HEK293 (cell line): Measurements from ENCODE around the gene CLMN.
A peak's percentile ranks its signal among the peaks of the same experiment; 100 is the strongest.

Source experiments
- CTCF ChIA-PET: fragments of 350-600 bp; formaldehyde crosslinking; extraction: SDS; loops from one replicate; lab custom pipeline; 2021; ENCODE audit warnings: antibody characterized with exemption; lab: Yijun Ruan, JAX
- POLR2A ChIA-PET: fragments of 300-600 bp; formaldehyde crosslinking; extraction: SDS; loops from one replicate; lab custom pipeline; 2020; ENCODE audit warnings: antibody characterized with exemption, inconsistent platforms; lab: Yijun Ruan, JAX
- H3K27ac ChIP-seq: fragments of 200-500 bp; sonication (Bioruptor generic); 2 replicates; pipeline ENCODE4 v1.5.1; 2014; ENCODE audit warnings: low read depth, low read length, control low read depth, inconsistent platforms; ENCODE audit errors: extremely low read depth
- H3K36me3 ChIP-seq, 2 experiments: fragments of 200-500 bp in 1 of 2; sonication (Bioruptor generic) in 1 of 2; 1 replicate in 1 of 2; 2 replicates in 1 of 2; pipeline ENCODE4 v1.5.1; 2014 to 2017; ENCODE audit warnings: inconsistent platforms in 2 of 2, low read length in 2 of 2; ENCODE audit not compliant: control insufficient read depth in 2 of 2, insufficient read depth in 1 of 2
- H3K4me1 ChIP-seq: fragments of 200-500 bp; sonication (Bioruptor generic); 2 replicates; pipeline ENCODE4 v1.5.1; 2014; ENCODE audit warnings: mild to moderate bottlenecking, low read length, inconsistent platforms; ENCODE audit not compliant: control insufficient read depth, insufficient read depth
- H3K4me3 ChIP-seq: 2 replicates; pipeline ENCODE4 v1.5.1; 2011; ENCODE audit warnings: low read depth, mild to moderate bottlenecking, control low read depth, low read length, moderate library complexity
- H3K9me3 ChIP-seq: fragments of 200-500 bp; sonication (Bioruptor generic); 2 replicates; pipeline ENCODE4 v1.5.1; 2014; ENCODE audit warnings: low read depth, low read length, inconsistent platforms; ENCODE audit not compliant: control insufficient read depth, insufficient read depth
- EGR2 ChIP-seq: fragments of 450-650 bp; formaldehyde crosslinking; IDR thresholded peaks from 2 replicates; pipeline ENCODE4 v1.5.1; 2016; ENCODE audit warnings: low read depth, missing biosample characterization, missing genetic modification characterization
- KLF1 ChIP-seq: fragments of 450-650 bp; formaldehyde crosslinking; IDR thresholded peaks from 2 replicates; pipeline ENCODE4 v1.5.1; 2016; ENCODE audit warnings: missing biosample characterization, missing genetic modification characterization
- KLF16 ChIP-seq: fragments of 450-650 bp; formaldehyde crosslinking; IDR thresholded peaks from 2 replicates; pipeline ENCODE4 v1.5.1; 2017; ENCODE audit warnings: missing biosample characterization, missing genetic modification characterization
- SALL2 ChIP-seq: fragments of 450-650 bp; formaldehyde crosslinking; IDR thresholded peaks from 2 replicates; pipeline ENCODE4 v1.5.0; 2017; ENCODE audit warnings: missing biosample characterization, mild to moderate bottlenecking, missing genetic modification characterization, borderline replicate concordance
- SP3 ChIP-seq: fragments of 450-650 bp; formaldehyde crosslinking; IDR thresholded peaks from 2 replicates; pipeline ENCODE4 v1.5.1; 2016; ENCODE audit warnings: missing biosample characterization, missing genetic modification characterization
- WT1 ChIP-seq: fragments of 450-650 bp; formaldehyde crosslinking; IDR thresholded peaks from 2 replicates; pipeline ENCODE4 v1.5.1; 2016; ENCODE audit warnings: missing biosample characterization, missing genetic modification characterization
- ZBTB17 ChIP-seq: fragments of 450-650 bp; formaldehyde crosslinking; IDR thresholded peaks from 2 replicates; pipeline ENCODE4 v1.5.1; 2016; ENCODE audit warnings: missing biosample characterization, missing genetic modification characterization
- ZFP3 ChIP-seq: fragments of 450-650 bp; formaldehyde crosslinking; IDR thresholded peaks from 2 replicates; pipeline ENCODE4 v1.5.1; 2016; ENCODE audit warnings: low read depth, missing biosample characterization, missing genetic modification characterization
- ZNF157 ChIP-seq: fragments of 450-650 bp; formaldehyde crosslinking; IDR thresholded peaks from 2 replicates; pipeline ENCODE4 v1.5.1; 2016; ENCODE audit warnings: missing biosample characterization, missing genetic modification characterization
- ZNF16 ChIP-seq: fragments of 450-650 bp; formaldehyde crosslinking; IDR thresholded peaks from 2 replicates; pipeline ENCODE4 v1.5.1; 2016; ENCODE audit warnings: low read depth, missing biosample characterization, missing genetic modification characterization
- ZNF202 ChIP-seq: fragments of 450-650 bp; formaldehyde crosslinking; IDR thresholded peaks from 2 replicates; pipeline ENCODE4 v1.5.1; 2016; ENCODE audit warnings: missing biosample characterization, missing genetic modification characterization, borderline replicate concordance
- ZNF239 ChIP-seq: fragments of 450-650 bp; formaldehyde crosslinking; IDR thresholded peaks from 2 replicates; pipeline ENCODE4 v1.5.1; 2016; ENCODE audit warnings: missing biosample characterization, missing genetic modification characterization
- ZNF266 ChIP-seq: fragments of 450-650 bp; formaldehyde crosslinking; IDR thresholded peaks from 2 replicates; pipeline ENCODE4 v1.5.1; 2016; ENCODE audit warnings: missing biosample characterization, missing genetic modification characterization, low read depth
- ZNF311 ChIP-seq: fragments of 450-650 bp; formaldehyde crosslinking; IDR thresholded peaks from 2 replicates; pipeline ENCODE4 v1.5.1; 2017; ENCODE audit warnings: missing biosample characterization, missing genetic modification characterization, borderline replicate concordance
- ZNF416 ChIP-seq: fragments of 450-650 bp; formaldehyde crosslinking; IDR thresholded peaks from 2 replicates; pipeline ENCODE4 v1.5.1; 2016; ENCODE audit warnings: missing biosample characterization, missing genetic modification characterization
- ZNF521 ChIP-seq: fragments of 450-650 bp; formaldehyde crosslinking; IDR thresholded peaks from 2 replicates; pipeline ENCODE4 v1.5.1; 2017; ENCODE audit warnings: missing biosample characterization, mild to moderate bottlenecking, missing genetic modification characterization
- ZNF610 ChIP-seq: fragments of 450-650 bp; formaldehyde crosslinking; IDR thresholded peaks from 2 replicates; pipeline ENCODE4 v1.5.1; 2016; ENCODE audit warnings: missing biosample characterization, missing genetic modification characterization, borderline replicate concordance
- ZNF785 ChIP-seq: fragments of 450-650 bp; formaldehyde crosslinking; IDR thresholded peaks from 2 replicates; pipeline ENCODE4 v1.5.1; 2016; ENCODE audit warnings: missing biosample characterization, missing genetic modification characterization
- ZNF792 ChIP-seq: fragments of 450-650 bp; formaldehyde crosslinking; IDR thresholded peaks from 2 replicates; pipeline ENCODE4 v1.5.1; 2016; ENCODE audit warnings: missing biosample characterization, missing genetic modification characterization
- ZNF830 ChIP-seq: fragments of 450-650 bp; IDR thresholded peaks from 2 replicates; pipeline ENCODE4 v1.5.0; 2018; ENCODE audit warnings: missing biosample characterization, missing genetic modification characterization, low read depth, mild to moderate bottlenecking, moderate library complexity
- TF ChIP-seq, protein P1 (sequence below): fragments of 450-650 bp; formaldehyde crosslinking; IDR thresholded peaks from 2 replicates; pipeline ENCODE4 v1.5.0; 2017; ENCODE audit warnings: missing biosample characterization, missing genetic modification characterization, borderline replicate concordance
- TF ChIP-seq, protein P2 (sequence below): fragments of 450-650 bp; formaldehyde crosslinking; conservative IDR thresholded peaks from 2 replicates; pipeline ENCODE4 v1.5.1; 2016; ENCODE audit warnings: low read depth, missing biosample characterization, missing genetic modification characterization
- TF ChIP-seq, protein P3 (sequence below): fragments of 450-650 bp; formaldehyde crosslinking; IDR thresholded peaks from 2 replicates; pipeline ENCODE4 v1.5.1; 2016; ENCODE audit warnings: missing biosample characterization, missing genetic modification characterization, borderline replicate concordance
- TF ChIP-seq, protein P4 (sequence below): fragments of 450-650 bp; formaldehyde crosslinking; IDR thresholded peaks from 2 replicates; pipeline ENCODE4 v1.5.1; 2016; ENCODE audit warnings: missing biosample characterization, missing genetic modification characterization

Gene CLMN

DNA sequence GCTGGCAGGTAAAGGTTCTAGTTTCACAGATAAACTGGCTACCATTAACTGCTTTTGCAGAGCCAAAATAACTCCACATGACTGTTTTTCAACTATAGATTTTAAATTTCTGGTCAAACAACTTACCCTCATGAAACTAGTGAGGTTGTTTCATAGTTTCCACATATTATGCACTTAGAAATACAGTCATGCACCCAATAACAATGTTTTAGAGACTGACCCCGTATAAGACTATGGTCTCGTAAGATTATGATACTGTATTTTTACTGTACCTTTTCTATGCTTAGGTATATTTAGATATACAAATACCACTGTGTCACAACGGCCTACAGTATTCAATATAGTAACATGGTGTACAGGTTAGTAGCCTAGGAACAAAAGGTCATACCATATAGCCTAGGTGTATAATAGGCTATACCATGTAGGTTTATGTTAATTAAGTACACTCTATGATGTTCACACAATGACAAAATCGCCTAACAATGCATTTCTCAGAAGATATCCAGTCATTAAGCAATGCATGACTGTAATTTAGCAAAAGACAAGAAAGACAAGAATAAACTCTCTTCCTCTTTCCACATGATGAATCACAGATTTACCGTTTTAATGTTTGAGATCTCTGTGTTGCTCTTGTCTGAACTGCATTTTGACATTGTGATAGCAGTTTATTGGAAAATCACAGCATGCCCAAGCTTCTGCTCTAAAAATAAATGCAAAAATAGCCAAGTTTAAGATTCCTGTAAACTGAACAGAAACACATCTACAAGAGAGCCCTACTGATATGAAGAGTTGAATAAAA, 179.4 kb downstream of the CLMN start:
- CTCF ChIA-PET: no interaction called here
- POLR2A ChIA-PET: no interaction called here

DNA sequence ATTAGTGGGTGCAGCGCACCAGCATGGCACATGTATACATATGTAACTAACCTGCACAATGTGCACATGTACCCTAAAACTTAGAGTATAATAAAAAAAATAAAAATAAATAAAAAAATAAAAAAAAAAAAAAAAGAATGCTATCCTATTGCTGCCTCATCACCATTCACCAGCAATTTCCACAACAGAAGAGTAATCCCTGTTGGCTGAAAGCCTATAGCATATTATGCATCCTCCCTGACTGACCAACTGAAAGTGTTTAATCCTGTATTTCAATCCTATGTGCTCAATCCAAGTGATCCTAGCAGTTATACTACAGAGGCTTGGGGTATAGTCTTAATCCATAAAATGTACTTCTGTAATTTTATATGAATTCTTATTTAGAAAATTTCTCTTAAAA, 180.8 kb downstream of the CLMN start:
- ChIA-PET POLR2A (no interaction called here), CTCF (interaction anchor here (0.7 kb wide), 1 partner anchor 143 kb away, joined by 3 read pairs; no protein-coding TSS in a partner anchor)
- Histone ChIP-seq H3K4me1 (peaks cover 23% of the 10 kb centered on the region), H3K27ac (no peak overlapping the region), H3K36me3 (peaks cover 0 to 8% of the 10 kb centered on the region in 2 experiments; a peak in 1 of 3 replicates), H3K9me3 (no peaks in the 10 kb centered on the region), H3K4me3 (no peak overlapping the region)
- TF ChIP-seq ZNF792 (tag by site-specific recombination) (no peak), SALL2 (no peak), ZFP3 (tag by site-specific recombination) (no peak), ZNF202 (tag by site-specific recombination) (no peak), ZNF157 (tag by site-specific recombination) (no peak), EGR2 (tag by site-specific recombination) (no peak), WT1 (tag by site-specific recombination) (no peak), KLF16 (no peak), ZNF521 (tag by site-specific recombination) (no peak), ZNF266 (tag by site-specific recombination) (no peak), ZNF610 (tag by site-specific recombination) (no peak), ZNF785 (tag by site-specific recombination) (no peak)
- TF ChIP-seq, protein P1, sequence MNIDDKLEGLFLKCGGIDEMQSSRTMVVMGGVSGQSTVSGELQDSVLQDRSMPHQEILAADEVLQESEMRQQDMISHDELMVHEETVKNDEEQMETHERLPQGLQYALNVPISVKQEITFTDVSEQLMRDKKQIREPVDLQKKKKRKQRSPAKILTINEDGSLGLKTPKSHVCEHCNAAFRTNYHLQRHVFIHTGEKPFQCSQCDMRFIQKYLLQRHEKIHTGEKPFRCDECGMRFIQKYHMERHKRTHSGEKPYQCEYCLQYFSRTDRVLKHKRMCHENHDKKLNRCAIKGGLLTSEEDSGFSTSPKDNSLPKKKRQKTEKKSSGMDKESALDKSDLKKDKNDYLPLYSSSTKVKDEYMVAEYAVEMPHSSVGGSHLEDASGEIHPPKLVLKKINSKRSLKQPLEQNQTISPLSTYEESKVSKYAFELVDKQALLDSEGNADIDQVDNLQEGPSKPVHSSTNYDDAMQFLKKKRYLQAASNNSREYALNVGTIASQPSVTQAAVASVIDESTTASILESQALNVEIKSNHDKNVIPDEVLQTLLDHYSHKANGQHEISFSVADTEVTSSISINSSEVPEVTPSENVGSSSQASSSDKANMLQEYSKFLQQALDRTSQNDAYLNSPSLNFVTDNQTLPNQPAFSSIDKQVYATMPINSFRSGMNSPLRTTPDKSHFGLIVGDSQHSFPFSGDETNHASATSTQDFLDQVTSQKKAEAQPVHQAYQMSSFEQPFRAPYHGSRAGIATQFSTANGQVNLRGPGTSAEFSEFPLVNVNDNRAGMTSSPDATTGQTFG (tag by site-specific recombination): no peak
- TF ChIP-seq, protein P2, sequence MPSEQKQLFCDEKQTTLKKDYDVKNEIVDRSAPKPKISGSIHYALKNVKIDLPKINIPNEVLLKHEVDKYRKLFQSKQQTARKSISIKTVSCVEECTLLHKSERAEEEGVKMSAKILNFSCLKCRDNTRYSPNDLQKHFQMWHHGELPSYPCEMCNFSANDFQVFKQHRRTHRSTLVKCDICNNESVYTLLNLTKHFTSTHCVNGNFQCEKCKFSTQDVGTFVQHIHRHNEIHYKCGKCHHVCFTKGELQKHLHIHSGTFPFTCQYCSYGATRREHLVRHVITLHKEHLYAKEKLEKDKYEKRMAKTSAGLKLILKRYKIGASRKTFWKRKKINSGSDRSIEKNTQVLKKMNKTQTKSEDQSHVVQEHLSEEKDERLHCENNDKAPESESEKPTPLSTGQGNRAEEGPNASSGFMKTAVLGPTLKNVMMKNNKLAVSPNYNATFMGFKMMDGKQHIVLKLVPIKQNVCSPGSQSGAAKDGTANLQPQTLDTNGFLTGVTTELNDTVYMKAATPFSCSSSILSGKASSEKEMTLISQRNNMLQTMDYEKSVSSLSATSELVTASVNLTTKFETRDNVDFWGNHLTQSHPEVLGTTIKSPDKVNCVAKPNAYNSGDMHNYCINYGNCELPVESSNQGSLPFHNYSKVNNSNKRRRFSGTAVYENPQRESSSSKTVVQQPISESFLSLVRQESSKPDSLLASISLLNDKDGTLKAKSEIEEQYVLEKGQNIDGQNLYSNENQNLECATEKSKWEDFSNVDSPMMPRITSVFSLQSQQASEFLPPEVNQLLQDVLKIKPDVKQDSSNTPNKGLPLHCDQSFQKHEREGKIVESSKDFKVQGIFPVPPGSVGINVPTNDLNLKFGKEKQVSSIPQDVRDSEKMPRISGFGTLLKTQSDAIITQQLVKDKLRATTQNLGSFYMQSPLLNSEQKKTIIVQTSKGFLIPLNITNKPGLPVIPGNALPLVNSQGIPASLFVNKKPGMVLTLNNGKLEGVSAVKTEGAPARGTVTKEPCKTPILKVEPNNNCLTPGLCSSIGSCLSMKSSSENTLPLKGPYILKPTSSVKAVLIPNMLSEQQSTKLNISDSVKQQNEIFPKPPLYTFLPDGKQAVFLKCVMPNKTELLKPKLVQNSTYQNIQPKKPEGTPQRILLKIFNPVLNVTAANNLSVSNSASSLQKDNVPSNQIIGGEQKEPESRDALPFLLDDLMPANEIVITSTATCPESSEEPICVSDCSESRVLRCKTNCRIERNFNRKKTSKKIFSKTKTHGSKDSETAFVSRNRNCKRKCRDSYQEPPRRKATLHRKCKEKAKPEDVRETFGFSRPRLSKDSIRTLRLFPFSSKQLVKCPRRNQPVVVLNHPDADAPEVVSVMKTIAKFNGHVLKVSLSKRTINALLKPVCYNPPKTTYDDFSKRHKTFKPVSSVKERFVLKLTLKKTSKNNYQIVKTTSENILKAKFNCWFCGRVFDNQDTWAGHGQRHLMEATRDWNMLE (tag by site-specific recombination): no peak
- TF ChIP-seq, protein P3, sequence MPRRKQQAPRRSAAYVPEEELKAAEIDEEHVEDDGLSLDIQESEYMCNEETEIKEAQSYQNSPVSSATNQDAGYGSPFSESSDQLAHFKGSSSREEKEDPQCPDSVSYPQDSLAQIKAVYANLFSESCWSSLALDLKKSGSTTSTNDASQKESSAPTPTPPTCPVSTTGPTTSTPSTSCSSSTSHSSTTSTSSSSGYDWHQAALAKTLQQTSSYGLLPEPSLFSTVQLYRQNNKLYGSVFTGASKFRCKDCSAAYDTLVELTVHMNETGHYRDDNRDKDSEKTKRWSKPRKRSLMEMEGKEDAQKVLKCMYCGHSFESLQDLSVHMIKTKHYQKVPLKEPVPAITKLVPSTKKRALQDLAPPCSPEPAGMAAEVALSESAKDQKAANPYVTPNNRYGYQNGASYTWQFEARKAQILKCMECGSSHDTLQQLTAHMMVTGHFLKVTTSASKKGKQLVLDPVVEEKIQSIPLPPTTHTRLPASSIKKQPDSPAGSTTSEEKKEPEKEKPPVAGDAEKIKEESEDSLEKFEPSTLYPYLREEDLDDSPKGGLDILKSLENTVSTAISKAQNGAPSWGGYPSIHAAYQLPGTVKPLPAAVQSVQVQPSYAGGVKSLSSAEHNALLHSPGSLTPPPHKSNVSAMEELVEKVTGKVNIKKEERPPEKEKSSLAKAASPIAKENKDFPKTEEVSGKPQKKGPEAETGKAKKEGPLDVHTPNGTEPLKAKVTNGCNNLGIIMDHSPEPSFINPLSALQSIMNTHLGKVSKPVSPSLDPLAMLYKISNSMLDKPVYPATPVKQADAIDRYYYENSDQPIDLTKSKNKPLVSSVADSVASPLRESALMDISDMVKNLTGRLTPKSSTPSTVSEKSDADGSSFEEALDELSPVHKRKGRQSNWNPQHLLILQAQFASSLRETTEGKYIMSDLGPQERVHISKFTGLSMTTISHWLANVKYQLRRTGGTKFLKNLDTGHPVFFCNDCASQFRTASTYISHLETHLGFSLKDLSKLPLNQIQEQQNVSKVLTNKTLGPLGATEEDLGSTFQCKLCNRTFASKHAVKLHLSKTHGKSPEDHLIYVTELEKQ: no peak

More for the DNA sequence above, 179.4 kb downstream of the CLMN start:
- Histone ChIP-seq H3K4me3 (no peak overlapping the region), H3K27ac (no peak overlapping the region), H3K4me1 (peaks cover 23% of the 10 kb centered on the region), H3K9me3 (no peaks in the 10 kb centered on the region)
- TF ChIP-seq SP3 (tag by site-specific recombination) (no peak), ZBTB17 (tag by site-specific recombination) (no peak), ZNF239 (tag by site-specific recombination) (no peak), ZNF16 (tag by site-specific recombination) (no peak), ZNF311 (tag by site-specific recombination) (no peak), ZNF416 (tag by site-specific recombination) (no peak), ZNF830 (tag by site-specific recombination) (no peak), KLF1 (tag by site-specific recombination) (no peak)
- TF ChIP-seq, protein P4, sequence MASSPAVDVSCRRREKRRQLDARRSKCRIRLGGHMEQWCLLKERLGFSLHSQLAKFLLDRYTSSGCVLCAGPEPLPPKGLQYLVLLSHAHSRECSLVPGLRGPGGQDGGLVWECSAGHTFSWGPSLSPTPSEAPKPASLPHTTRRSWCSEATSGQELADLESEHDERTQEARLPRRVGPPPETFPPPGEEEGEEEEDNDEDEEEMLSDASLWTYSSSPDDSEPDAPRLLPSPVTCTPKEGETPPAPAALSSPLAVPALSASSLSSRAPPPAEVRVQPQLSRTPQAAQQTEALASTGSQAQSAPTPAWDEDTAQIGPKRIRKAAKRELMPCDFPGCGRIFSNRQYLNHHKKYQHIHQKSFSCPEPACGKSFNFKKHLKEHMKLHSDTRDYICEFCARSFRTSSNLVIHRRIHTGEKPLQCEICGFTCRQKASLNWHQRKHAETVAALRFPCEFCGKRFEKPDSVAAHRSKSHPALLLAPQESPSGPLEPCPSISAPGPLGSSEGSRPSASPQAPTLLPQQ (tag by site-specific recombination): peak; percentile 37; the same call in 1 of the 2 replicates
- TF ChIP-seq, all 188 proteins: peak for 1
- peaks cover 0 to 8% of the 10 kb centered on the region in 2 experiments; a peak in 1 of 3 replicates for H3K36me3 ChIP-seq
